NCI-H226 (cell line): ENCODE results near the gene ASAP3.

ENCODE experiments used
- DNase-seq: peaks from one replicate; pipeline ENCODE4 v3.0.0-alpha.2; 2015

Gene ASAP3

DNA sequence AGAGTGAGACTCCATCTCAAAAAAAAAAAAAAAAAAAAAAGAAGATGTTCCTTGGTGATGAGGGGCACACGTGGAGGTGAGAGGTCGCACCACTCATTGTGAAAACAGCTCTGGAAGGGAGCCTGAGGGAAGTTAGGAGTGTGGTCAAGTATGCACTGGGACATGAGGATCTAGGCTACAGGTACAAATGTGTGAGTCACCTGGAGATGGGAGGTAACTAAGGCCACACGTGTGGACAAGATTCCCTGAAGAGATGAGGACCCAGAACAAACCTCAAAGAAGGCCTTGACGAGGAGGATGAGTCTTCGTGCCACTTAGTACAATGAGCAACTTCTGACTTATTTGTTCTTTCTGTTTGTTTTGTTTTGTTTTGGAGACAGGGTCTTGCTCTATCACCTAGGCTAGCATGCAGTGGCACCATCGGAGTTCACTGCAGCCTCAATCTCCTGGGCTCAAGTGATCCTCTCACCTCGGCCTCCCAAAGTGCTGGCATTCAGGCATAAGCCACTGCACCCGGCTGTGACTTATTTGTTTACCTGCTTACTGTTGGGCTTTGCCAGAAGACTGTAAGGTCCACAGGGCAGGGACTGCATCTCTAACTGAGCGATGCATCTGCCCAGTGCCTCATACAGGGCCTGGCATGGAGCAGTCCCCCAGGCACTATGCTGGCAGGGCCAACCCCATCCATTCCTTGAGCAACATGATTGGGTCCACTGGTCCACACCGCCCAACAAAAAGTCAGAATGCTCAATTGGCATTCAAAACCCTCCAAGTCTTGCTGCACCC lies 6.4 kb downstream of the ASAP3 start:
- DNase-seq = no peak

DNA sequence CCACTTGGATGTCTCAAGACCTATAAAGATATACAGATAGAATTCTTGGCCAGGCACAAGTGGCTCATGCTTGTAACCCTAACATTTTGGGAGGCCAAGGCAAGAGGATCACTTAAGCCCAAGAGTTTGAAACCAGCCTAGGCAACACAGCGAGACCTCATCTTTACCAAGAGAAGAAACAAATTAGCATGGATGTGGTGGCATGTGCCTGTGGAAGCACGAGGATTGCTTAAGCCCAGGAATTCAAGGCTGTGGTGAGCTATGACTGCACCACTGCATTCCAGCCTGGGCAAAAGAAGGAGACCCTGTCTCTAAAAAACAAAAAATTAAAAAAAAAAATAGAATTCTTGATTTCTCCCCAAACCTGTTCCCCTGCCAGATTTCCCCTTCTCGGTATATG lies 8.3 kb downstream of the ASAP3 start:
- DNase-seq = peak; percentile 56

DNA sequence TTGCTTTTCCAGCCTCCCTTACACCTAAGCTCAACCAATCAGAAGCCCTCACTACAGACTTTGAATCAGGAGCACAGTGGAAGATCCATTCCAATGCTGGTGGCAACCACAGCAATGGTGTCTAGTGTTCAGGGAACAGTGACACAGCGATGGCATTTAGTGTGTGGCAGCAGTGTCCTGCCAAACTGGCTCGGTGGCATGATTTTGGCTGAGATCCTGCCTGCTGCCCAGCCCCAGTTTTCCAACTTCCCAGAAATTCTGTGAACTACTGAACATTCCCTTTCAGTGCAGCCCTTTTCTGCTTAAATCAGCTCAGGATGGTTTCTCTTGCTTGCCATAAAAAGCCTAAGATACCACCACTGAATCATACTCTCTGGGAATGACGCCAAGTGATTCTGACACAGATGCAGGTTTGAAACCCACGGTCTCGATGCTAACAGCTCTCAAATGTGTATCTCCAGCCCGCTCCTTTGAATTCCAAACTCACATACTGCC lies 8.8 kb downstream of the ASAP3 start:
- peak; percentile 91 for DNase-seq

DNA sequence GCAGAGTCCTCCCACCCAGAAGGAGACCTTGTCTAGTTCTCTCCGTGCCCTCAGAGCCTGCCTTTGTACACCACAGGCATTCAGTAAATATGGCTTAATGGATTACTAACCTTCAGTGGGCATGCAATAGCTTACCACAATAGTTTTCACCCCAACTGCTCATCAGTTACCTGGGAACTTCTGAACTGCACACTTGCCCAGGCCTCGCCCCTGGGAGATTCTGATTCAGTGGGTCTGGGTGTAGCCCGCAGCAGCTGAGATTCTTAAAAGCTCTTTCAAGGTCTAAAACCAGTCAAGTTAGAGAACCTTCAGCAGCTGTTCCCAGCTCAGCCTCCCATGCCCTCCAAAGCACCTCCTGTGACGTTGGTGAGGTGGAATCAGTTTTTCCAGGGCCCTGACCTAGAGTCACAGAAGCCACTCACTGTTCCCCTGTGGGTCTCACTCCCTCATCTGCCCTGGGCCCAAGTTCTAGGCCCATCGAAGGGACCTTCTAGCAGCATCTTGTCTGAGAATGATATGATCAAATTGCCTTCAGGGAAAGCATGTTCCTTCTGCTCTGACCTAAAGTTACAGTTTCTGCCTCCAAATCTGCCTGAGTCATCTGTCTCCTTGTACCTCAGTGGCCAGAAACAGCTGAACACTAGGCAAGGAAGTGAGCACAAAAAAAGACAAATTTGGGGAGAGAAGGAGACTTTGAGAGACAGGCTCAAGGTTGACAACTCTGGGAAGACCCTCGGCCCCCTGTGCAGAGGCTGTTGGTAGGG lies 10.8 kb downstream of the ASAP3 start:
- peak; percentile 39 for DNase-seq

- no peak for DNase-seq
Measured at GRCh38 chr1:23472351-23473036, 11.5 kb downstream of the ASAP3 start.

DNA sequence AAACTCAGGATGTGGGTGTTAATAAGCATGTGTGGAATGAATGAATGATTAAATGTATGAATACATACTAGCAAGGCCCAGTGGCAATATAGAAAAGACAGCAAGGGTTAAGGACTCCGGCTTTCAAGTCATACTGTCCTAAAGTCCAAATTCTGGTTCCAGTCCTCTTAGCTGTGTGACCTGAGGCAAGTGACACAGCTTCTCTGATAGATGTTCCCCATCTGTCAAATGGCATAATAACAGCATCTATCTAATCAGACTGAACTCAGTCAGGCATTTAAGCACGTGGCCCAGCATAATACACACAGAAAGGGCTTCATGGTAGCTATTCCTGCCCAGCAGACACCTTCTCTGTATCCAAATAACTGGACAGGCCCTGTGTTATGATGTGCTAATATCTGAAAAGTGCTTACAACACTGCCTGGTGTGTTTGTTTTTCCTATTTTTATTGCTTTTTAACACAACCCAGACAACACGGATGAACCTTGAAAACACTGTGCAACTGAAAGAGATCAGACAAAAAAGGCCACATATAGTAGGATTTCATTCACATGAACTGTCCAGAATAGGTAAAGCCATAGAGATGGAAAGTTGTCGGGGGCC lies 12.4 kb downstream of the ASAP3 start:
- DNase-seq = no peak

DNA sequence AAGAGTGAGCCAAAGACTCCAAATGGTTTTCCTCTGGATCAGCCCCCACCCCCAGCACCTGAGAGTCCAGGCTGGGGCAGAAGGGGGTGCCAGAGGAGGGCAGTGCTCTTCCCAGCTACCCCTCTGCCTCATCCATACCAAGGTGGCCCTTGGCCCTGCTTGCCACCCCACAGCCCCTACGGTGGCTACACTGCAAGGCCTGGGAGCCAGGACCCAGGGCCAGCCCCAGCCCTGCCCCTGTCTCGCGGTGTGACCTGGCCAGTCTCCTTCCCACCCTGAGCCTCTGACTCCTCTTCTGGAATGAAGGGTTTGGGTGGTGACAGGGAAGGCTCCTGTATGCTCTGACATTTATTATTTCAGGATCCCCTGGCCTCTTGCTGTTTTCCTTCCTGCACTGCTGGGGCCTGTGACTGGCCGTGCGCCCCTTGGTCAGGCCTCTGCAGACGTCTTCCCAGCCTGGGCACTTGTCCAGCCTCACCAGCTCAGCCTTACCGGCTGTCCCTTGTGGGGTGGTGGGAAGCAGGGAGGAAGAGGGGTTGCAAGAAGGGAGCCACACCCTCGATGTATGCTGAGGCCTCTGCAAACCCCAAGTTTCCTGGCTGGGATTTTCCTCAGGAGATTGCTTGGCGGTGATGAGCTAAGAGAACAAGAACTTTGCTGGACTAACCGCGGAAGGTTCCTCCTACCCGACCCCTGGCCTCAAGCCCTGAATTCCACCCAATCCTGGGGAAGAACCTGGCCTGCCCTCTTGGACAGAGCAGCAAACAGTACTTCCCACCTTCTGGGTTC lies 13.5 kb downstream of the ASAP3 start:
- peak; percentile 97 for DNase-seq

GRCh38 chr1:23469372-23469982 lies 14.5 kb downstream of the ASAP3 start:
- DNase-seq = no peak

GRCh38 chr1:23466423-23466989 lies 17.5 kb downstream of the ASAP3 start:
- DNase-seq = no peak

DNA sequence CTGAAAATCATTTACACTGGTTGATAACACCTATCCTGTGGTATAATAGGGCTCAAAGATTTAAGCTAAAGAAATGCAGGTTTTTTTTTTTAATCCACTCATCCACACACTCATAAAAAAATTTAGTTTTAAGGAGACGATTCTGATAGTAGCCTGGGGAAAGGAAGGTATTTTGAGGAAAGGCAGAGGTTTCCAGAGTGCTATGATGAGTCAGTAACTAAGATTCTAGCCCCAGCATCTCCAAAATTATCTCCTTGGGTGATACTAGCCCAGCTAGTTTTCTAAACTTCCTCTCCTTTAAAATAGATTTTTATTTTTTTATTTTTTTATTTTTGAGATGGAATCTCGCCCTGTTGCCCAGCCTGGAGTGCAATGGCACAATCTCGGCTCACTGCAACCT lies 20.7 kb downstream of the ASAP3 start:
- no peak for DNase-seq

- no peak for DNase-seq
Measured at GRCh38 chr1:23462766-23463165, 21.2 kb downstream of the ASAP3 start.

GRCh38 chr1:23461050-23461449 lies 22.9 kb downstream of the ASAP3 start:
- DNase-seq = no peak

DNA sequence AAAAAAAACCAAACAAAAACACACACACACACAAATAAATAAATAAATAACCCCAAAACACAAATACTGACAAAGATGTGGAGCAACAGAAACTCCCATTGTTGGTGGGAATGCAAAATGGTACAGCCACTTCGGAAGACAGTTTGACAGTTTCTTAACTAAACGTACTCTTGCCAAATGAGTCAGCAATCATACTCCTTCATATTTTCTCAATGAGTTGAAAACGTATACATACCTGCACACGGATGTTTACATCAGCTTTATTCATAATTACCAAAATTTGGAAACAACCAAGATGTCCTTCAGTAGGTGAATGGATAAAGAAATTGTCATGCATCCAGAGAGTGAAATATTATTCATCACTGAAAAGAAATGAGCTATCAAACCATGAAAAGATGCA lies 23.5 kb downstream of the ASAP3 start:
- no peak for DNase-seq

- no peak for DNase-seq
Measured at GRCh38 chr1:23459338-23459757, 24.6 kb downstream of the ASAP3 start.

DNA sequence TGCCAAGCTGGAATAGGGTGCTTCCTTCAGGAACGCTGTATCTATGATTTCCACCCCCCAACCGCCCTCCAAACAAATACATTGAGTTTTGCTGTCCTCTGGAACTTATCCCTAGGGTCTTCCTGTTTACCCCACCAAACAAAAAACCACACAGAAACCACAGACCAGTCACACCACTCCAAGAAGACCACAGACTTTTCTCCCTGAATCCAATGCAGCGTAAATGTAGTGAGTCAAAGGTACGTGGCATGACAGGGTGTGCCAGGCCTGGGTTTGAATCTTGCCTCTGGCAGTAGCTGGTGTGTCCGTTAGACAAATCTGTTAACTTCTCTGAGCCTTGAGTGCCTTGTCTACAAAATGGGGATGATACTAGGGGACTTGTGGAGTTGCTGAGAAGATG lies 27.8 kb downstream of the ASAP3 start:
- DNase-seq = no peak

DNA sequence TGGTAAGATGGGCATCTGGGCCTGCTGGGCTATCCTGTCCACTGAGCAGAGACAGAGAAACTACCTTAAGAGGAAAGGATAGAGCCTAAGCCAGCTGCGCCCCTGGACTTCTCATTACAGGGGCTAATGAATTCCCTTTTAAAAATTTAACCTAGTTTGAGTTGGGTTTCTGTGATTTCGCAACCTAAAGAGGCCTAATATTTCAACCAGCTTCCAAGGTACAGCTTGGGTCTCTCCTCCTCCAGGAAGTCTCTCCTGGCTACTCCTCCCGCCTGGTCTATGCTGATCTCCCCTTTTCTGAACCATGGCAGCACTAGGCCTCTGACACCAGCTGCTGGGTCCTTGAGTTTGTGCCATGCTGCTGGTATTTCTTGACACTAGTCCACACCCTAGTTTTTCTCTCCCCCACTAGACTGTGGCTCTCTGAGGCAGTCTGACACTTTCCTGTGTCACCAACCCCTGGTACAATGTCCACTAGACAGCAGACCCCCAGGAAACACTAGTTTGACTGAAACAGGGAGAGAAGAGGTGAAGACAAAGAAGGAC lies 30.5 kb downstream of the ASAP3 start:
- DNase-seq = no peak

- peak; percentile 40 for DNase-seq
Measured at GRCh38 chr1:23452011-23452411, 32.0 kb downstream of the ASAP3 start.

DNA sequence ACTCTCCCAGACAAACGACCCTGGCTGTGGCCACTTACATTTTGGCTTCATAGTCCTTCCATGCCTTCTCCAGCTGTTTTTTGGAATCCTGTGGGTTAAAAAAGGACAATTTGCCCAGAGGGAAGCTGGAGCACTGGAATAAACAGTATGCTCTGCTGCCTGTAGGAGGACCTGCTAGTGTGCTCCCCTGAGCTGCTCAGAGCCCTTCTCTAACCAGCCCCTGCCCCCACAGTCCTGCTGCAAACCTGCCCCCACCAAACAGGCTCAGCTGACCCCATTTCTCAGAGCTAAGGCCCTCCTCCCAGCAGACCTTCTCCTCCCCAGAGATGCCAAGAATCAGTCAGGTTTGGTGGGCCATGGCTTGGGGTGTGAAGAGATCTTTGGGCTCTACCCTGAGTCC lies 32.5 kb downstream of the ASAP3 start:
- DNase-seq = no peak

DNA sequence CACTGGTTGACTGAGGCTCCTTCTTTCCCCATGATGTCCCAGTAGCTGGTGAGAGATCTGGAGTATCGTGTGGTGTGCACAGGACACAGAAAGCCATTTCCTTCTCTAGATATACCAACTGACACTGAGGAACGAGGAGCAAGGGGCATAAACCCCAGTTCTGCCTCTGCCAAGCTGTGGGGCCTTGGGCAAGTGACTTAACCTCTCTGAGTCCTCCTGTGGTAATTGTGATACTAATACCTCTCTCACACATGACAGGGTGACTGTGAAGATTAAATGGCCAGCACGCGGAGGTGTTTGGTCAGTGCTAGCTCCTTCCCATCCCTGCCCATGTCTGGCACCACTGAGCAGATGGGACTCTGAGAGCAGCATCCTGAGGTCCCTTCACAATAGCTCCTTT lies 33.1 kb downstream of the ASAP3 start:
- DNase-seq = no peak

DNA sequence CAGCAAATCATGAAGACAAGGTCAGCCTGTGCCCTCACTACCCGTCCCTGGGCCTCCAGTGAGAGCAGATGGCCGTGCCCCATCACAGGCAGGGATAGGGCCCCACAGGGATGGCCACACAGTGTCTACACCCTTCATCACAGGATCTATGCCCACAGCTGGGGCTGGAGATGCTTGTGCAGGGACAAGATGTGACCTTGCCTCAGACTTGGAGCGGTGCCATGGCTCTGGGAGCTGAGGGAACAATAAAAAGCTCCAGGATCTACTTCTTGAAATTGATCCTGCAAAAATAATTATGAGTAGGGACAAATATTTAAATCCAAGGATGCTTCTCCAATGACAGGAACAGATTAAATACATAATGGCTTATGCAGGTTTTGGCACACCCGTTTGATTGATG lies 34.0 kb downstream of the ASAP3 start:
- DNase-seq = no peak

DNA sequence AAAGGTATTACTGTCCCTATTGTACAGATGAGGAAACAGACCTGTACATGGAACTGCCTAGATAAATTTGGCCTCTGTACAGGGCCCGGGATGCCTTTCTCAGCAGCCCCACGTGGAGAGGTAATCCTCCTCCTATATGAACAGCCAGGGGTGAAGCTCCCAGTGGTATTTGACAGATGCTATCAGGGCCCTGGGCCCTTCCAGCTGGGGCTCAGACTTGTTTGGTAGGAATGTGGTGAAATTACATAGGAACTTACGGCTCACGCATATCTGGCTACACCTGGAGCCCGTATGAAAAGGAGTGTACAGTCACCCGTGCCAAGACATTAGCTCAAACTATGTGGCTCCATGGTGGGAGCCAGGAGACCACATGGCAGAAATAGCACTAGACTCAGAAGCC lies 34.7 kb downstream of the ASAP3 start:
- no peak for DNase-seq
